Suprapubic skin (tissue), 4 donors: ENCODE results near the gene IL17C. TPM values are rescaled to one million over a fixed set of nuclear protein-coding genes. Genes with fewer than 3 reads are reported as not detected.
A peak's percentile ranks its signal among the peaks of the same experiment; 100 is the strongest.

Experiments used
- DNase-seq, 2 donors: peaks; one replicate each; pipeline ENCODE4 v3.0.0-alpha.2; 2019; ENCODE audit warnings: low spot score in 2 of 2
- H3K27ac ChIP-seq: fragments of 200-600 bp; sonication (generic); one replicate; pipeline ENCODE4 v1.5.1; 2019
- H3K27me3 ChIP-seq: fragments of 200-600 bp; sonication (generic); one replicate; pipeline ENCODE4 v1.5.1; 2019
- H3K36me3 ChIP-seq: fragments of 200-600 bp; sonication (generic); one replicate; pipeline ENCODE4 v1.5.1; 2019
- H3K4me1 ChIP-seq: fragments of 200-600 bp; sonication (generic); one replicate; pipeline ENCODE4 v1.5.1; 2019
- H3K4me3 ChIP-seq: fragments of 200-600 bp; sonication (generic); one replicate; pipeline ENCODE4 v1.5.1; 2019; ENCODE audit warnings: mild to moderate bottlenecking
- H3K9me3 ChIP-seq: fragments of 200-600 bp; sonication (generic); one replicate; pipeline ENCODE4 v1.5.1; 2019
- CTCF ChIP-seq, 2 donors: fragments of 200-600 bp in 1 of 2; fragments of 450-650 bp in 1 of 2; sonication (generic) in 1 of 2; IDR thresholded peaks; one replicate each; pipeline ENCODE4 v1.5.1; 2016 to 2019; ENCODE audit warnings: antibody characterized with exemption in 2 of 2, mild to moderate bottlenecking in 1 of 2, moderate library complexity in 1 of 2
- EP300 ChIP-seq: sonication (generic); formaldehyde crosslinking; IDR thresholded peaks from one replicate; pipeline ENCODE4 v1.6.1; 2017; ENCODE audit warnings: antibody characterized with exemption
- POLR2A ChIP-seq, 2 donors: fragments of 450-650 bp; IDR thresholded peaks; one replicate each; pipeline ENCODE4 v1.6.1; 2017; ENCODE audit warnings: antibody characterized with exemption in 2 of 2, mild to moderate bottlenecking in 2 of 2, moderate library complexity in 2 of 2
- POLR2AphosphoS5 ChIP-seq, 3 donors: sonication (generic); formaldehyde crosslinking; IDR thresholded peaks; one replicate each; pipeline ENCODE4 v1.6.1; 2017; ENCODE audit warnings: antibody characterized with exemption in 3 of 3
- WGBS: methylation state at CpG from one replicate; pipeline ENCODE4 v1.1.5; 2018; 5-methylcytosine and 5-hydroxymethylcytosine counted together
- total RNA-seq, 4 donors: library from RNA; depleted of rRNA; stranded (reverse); fragments of >200 nt; gene quantifications; one replicate each; pipeline ENCODE4 v1.1.0, GENCODE V29; 2016

Gene IL17C
- total RNA-seq, 4 donors from 2014 or later, result not detected

- WGBS, result 69% methylated on average over 14 of the region's 15 CpGs
- Histone ChIP-seq H3K27ac (no peak overlapping the region), H3K4me3 (peak overlapping the region; percentile 57)
Measured at GRCh38 chr16:88684569-88685155, 46.3 kb downstream of the IL17C start.

GRCh38 chr16:88685156-88686061 is 47.0 kb downstream of the IL17C start:
- TF ChIP-seq EP300 (no peak), CTCF (IDR thresholded peaks at IDR 0.05) (peak; percentile 6 to 52)
- no peak overlapping the region for H3K27ac ChIP-seq
- no peaks in the 10 kb centered on the region for H3K9me3 ChIP-seq
- WGBS, result 3% methylated on average over 16 of the region's 33 CpGs
- H3K36me3 ChIP-seq, result no peaks in the 10 kb centered on the region
- peak overlapping the region; percentile 57 for H3K4me3 ChIP-seq
- peaks cover 81% of the 10 kb centered on the region for H3K27me3 ChIP-seq
- peaks cover 46% of the 10 kb centered on the region for H3K4me1 ChIP-seq
- peak in 1 of 2 donors; percentile 59 for DNase-seq

More at GRCh38 chr16:88684569-88685155, 46.3 kb downstream of the IL17C start:
- no peak for DNase-seq
- TF ChIP-seq POLR2A (IDR thresholded peaks at IDR 0.05) (no peak), EP300 (no peak), POLR2AphosphoS5 (IDR thresholded peaks at IDR 0.05) (no peak), CTCF (IDR thresholded peaks at IDR 0.05) (no peak)
- peaks cover 46% of the 10 kb centered on the region for H3K4me1 ChIP-seq
- H3K36me3 ChIP-seq, result no peaks in the 10 kb centered on the region
- no peaks in the 10 kb centered on the region for H3K9me3 ChIP-seq
- peaks cover 75% of the 10 kb centered on the region for H3K27me3 ChIP-seq

- Histone ChIP-seq H3K27ac (no peak overlapping the region), H3K27me3 (peaks cover 81% of the 10 kb centered on the region), H3K36me3 (no peaks in the 10 kb centered on the region), H3K9me3 (no peaks in the 10 kb centered on the region), H3K4me1 (peaks cover 48% of the 10 kb centered on the region), H3K4me3 (peak overlapping the region; percentile 57)
- no peak for TF ChIP-seq CTCF (IDR thresholded peaks at IDR 0.05)
- TF ChIP-seq POLR2A (IDR thresholded peaks at IDR 0.05), result no peak
- TF ChIP-seq EP300, result no peak
- TF ChIP-seq POLR2AphosphoS5 (IDR thresholded peaks at IDR 0.05), result no peak
- WGBS, result 0% methylated on average over 1 of the region's 25 CpGs
- no peak for DNase-seq
Measured at GRCh38 chr16:88686062-88686438, 47.7 kb downstream of the IL17C start.

GRCh38 chr16:88686439-88687253 is 48.3 kb downstream of the IL17C start, which contains the start of gene SNAI3:
SNAI3 (minus strand) TSS chr16:88686507; CDS start chr16:88686406, 101 bp downstream.
- Histone ChIP-seq H3K36me3 (no peaks in the 10 kb centered on the region), H3K4me1 (peaks cover 44% of the 10 kb centered on the region), H3K9me3 (no peaks in the 10 kb centered on the region), H3K27me3 (peaks cover 79% of the 10 kb centered on the region), H3K27ac (no peak within 1 kb of the TSS), H3K4me3 (peak within 1 kb of the TSS; percentile 57)
- WGBS, result 44% methylated on average over 8 of the region's 65 CpGs
- no peak for TF ChIP-seq POLR2AphosphoS5 (IDR thresholded peaks at IDR 0.05)
- no peak for TF ChIP-seq POLR2A (IDR thresholded peaks at IDR 0.05)
- TF ChIP-seq CTCF (IDR thresholded peaks at IDR 0.05), result no peak
- no peak for TF ChIP-seq EP300
- DNase-seq, result peak in 1 of 2 donors; percentile 84
